Endodermal cell (in vitro differentiated cells): ENCODE data around the gene ATP6V0D1. TPM values are rescaled to one million over a fixed set of nuclear protein-coding genes. Genes with fewer than 3 reads are reported as not detected.

ENCODE experiments used
- DNase-seq: peaks from one replicate; pipeline ENCODE4 v3.0.0-alpha.2; 2017
- H3K27ac ChIP-seq: 2 replicates; pipeline ENCODE4 v1.5.1; 2013; ENCODE audit warnings: mild to moderate bottlenecking, low read depth, low read length, moderate library complexity
- H3K27me3 ChIP-seq: 2 replicates; pipeline ENCODE4 v1.6.1; 2013; ENCODE audit warnings: mild to moderate bottlenecking, low read length, moderate library complexity; ENCODE audit not compliant: insufficient read depth, control insufficient read depth, poor library complexity, severe bottlenecking
- H3K36me3 ChIP-seq: 2 replicates; pipeline ENCODE4 v1.7.0; 2013; ENCODE audit warnings: mild to moderate bottlenecking, low read length, moderate library complexity; ENCODE audit not compliant: control insufficient read depth, insufficient read depth
- H3K4me1 ChIP-seq: one replicate; pipeline ENCODE4 v1.7.0; 2013; ENCODE audit warnings: low read length; ENCODE audit not compliant: control insufficient read depth, insufficient read depth
- H3K4me3 ChIP-seq: 2 replicates; pipeline ENCODE4 v1.5.1; 2013; ENCODE audit warnings: mild to moderate bottlenecking, low read length, moderate library complexity
- H3K9ac ChIP-seq: 2 replicates; pipeline ENCODE4 v1.6.1; 2013; ENCODE audit warnings: mild to moderate bottlenecking, low read length, moderate library complexity; ENCODE audit not compliant: poor library complexity, severe bottlenecking; ENCODE audit errors: extremely low read depth
- H3K9me3 ChIP-seq: 2 replicates; pipeline ENCODE4 v1.6.1; 2013; ENCODE audit warnings: mild to moderate bottlenecking, low read length, moderate library complexity; ENCODE audit not compliant: control insufficient read depth
- H3K27ac Mint-ChIP-seq: 2 replicates; pipeline ENCODE4 v1.8.0; 2020; ENCODE audit warnings: mixed read lengths
- H3K27me3 Mint-ChIP-seq: 2 replicates; pipeline ENCODE4 v1.8.0; 2021; ENCODE audit warnings: mild to moderate bottlenecking, mixed read lengths; ENCODE audit not compliant: insufficient read depth
- H3K36me3 Mint-ChIP-seq: 2 replicates; pipeline ENCODE4 v1.8.0; 2020; ENCODE audit warnings: low read depth, mixed read lengths
- H3K4me1 Mint-ChIP-seq: 2 replicates; pipeline ENCODE4 v1.8.0; 2020; ENCODE audit warnings: mixed read lengths
- H3K4me3 Mint-ChIP-seq: 2 replicates; pipeline ENCODE4 v1.8.0; 2020; ENCODE audit warnings: mild to moderate bottlenecking, moderate library complexity, mixed read lengths
- H3K9me3 Mint-ChIP-seq: 2 replicates; pipeline ENCODE4 v1.8.0; 2020; ENCODE audit warnings: mild to moderate bottlenecking, mixed read lengths
- CTCF ChIP-seq: fragments of 200-600 bp; sonication (generic); conservative IDR thresholded peaks from 2 replicates; pipeline ENCODE4 v1.5.0; 2021; ENCODE audit warnings: antibody characterized with exemption, mild to moderate bottlenecking
- WGBS, 2 experiments: methylation state at CpG; one replicate each; pipeline versions ENCODE4 v1.1.5 to v1.1.7; 2013; ENCODE audit warnings: missing lambda C conversion rate in 2 of 2, mixed read lengths in 1 of 2; ENCODE audit not compliant: insufficient coverage in 1 of 2, insufficient read length in 1 of 2; 5-methylcytosine and 5-hydroxymethylcytosine counted together
- total RNA-seq, 2 donors: library from RNA; stranded (reverse); fragmentation: NEBNext Ultra II Directional in 1 of 2; extraction: Animal tissue kit (Norgen Biotek cat#: 25700) in 1 of 2; gene quantifications; 2 replicates in 1 of 2; 3 replicates in 1 of 2; pipeline ENCODE4 v1.2.1, GENCODE V29; 2021

ATP6V0D1 gene
- total RNA-seq, 2 donors from 2014 or later, result 56.0 to 58.3 TPM

DNA sequence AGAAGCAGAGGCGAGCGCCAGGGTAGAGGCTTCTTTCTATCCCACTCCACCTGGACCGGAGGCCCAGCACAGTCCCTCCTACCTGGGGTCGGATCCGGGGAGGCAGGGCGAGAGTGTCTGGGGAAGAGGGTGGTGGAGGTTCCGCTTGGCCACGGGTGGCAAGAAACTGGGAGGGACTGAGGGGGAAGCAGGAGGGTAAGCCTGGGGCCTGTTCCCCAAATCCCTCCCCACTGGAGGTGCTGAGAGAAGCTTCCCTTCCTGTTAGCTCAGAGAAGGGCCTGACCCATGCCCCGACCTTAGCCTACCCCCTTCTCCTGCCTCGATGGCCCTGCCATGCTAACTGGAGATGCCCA is 85.9 kb downstream of the ATP6V0D1 start:
- Histone ChIP-seq H3K27ac (no peak overlapping the region), H3K9ac (no peak overlapping the region), H3K27me3 (peaks cover 44% of the 10 kb centered on the region), H3K36me3 (no peaks in the 10 kb centered on the region), H3K4me1 (peaks cover 13% of the 10 kb centered on the region), H3K9me3 (no peaks in the 10 kb centered on the region), H3K4me3 (no peak overlapping the region)
- TF ChIP-seq CTCF, result no peak
- Mint-ChIP-seq H3K36me3 (no peaks in the 10 kb centered on the region), H3K4me1 (peaks cover 3% of the 10 kb centered on the region), H3K9me3 (no peaks in the 10 kb centered on the region), H3K4me3 (no peak overlapping the region), H3K27me3 (peaks cover 74% of the 10 kb centered on the region), H3K27ac (no peak overlapping the region)
- no peak for DNase-seq
- 87 to 88% methylated on average over 1 to 10 of the region's 10 CpGs for WGBS, 2 experiments

DNA sequence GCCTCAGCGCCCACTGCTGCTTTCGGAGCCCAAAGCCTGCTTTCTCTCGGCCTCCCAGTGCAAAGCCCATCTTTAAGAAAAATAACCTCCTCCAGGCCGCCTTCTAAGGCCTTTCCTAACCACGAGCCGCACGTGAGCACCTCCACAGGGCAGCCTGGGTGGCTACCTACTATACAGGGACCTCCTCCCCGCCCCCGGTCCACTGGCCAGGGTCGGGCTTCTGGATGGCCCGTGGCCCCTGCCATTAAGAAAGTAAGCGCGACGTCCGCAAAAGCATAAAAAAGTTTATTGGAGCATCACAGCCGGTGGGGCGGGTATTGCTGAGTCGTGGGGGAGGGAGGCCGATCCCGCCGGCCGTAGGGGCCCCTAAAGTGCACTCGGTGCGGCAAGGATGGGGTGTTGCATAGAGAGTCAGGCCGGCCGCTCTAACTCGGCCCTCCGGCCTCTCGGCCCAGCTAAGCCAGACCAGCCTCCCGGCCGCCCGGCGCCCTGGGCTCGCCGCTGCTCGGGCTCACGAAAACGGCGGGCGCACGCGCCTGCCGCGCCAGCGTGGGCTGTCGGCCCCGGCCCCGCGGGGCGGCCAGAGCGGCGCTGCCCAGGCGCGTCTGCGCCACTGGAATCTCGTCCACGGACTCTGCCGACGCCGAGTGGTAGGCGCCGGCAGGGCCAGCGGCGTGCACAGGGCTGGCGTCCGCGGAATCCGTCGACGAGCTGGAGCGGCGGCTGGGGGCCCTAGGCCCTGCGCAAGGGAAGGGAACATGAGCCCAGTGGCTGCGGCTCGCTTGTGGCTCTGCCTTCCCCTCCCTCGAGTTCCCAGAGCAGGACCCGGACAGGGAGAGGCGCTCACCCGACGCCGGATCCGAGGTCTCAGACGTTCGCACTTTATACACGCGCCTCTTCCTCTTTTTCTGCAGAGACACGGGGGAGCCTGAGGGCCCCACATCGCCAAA is 86.5 kb downstream of the ATP6V0D1 start:
- Histone ChIP-seq H3K9me3 (no peaks in the 10 kb centered on the region), H3K27ac (no peak overlapping the region), H3K4me1 (peaks cover 11% of the 10 kb centered on the region), H3K36me3 (no peaks in the 10 kb centered on the region), H3K27me3 (peaks cover 44% of the 10 kb centered on the region), H3K4me3 (no peak overlapping the region), H3K9ac (no peak overlapping the region)
- Mint-ChIP-seq H3K36me3 (no peaks in the 10 kb centered on the region), H3K4me3 (peak overlapping the region; percentile 34), H3K4me1 (peaks cover 3% of the 10 kb centered on the region), H3K9me3 (no peaks in the 10 kb centered on the region), H3K27ac (no peak overlapping the region), H3K27me3 (peaks cover 79% of the 10 kb centered on the region)
- TF ChIP-seq CTCF, result no peak
- DNase-seq, result peak; percentile 71
- WGBS, 2 experiments, result 20 to 28% methylated on average over 48 to 88 of the region's 88 CpGs

GRCh38 chr16:67393788-67394154 is 87.2 kb downstream of the ATP6V0D1 start:
- H3K4me1 Mint-ChIP-seq, result peaks cover 3% of the 10 kb centered on the region
- H3K27ac Mint-ChIP-seq, result no peak overlapping the region
- no peak for TF ChIP-seq CTCF
- no peak overlapping the region for H3K4me3 ChIP-seq
- H3K9me3 Mint-ChIP-seq, result no peaks in the 10 kb centered on the region
- WGBS, 2 experiments, result 11 to 14% methylated on average over 13 to 20 of the region's 20 CpGs
- H3K27me3 Mint-ChIP-seq, result peaks cover 75% of the 10 kb centered on the region
- H3K36me3 ChIP-seq, result no peaks in the 10 kb centered on the region
- no peak overlapping the region for H3K27ac ChIP-seq
- no peaks in the 10 kb centered on the region for H3K9me3 ChIP-seq
- H3K27me3 ChIP-seq, result peaks cover 44% of the 10 kb centered on the region
- no peak for DNase-seq
- H3K36me3 Mint-ChIP-seq, result no peaks in the 10 kb centered on the region
- H3K4me3 Mint-ChIP-seq, result peak overlapping the region; percentile 34
- peak overlapping the region; percentile 20 for H3K9ac ChIP-seq
- peaks cover 11% of the 10 kb centered on the region for H3K4me1 ChIP-seq
